Heart left ventricle (tissue), 16 donors: ENCODE results near the gene SMYD1. TPM values are rescaled to one million over a fixed set of nuclear protein-coding genes. Genes with fewer than 3 reads are reported as not detected.
A peak's percentile ranks its signal among the peaks of the same experiment; 100 is the strongest.

ENCODE experiments used
- ATAC-seq, 4 donors: fragments of 200-7000 bp; cut with Tn5 transposase; one replicate each; pipeline ENCODE4 v1.9.1; 2020 to 2022; ENCODE audit warnings: moderate library complexity in 4 of 4, mild to moderate bottlenecking in 3 of 4, moderate number of reproducible peaks in 1 of 4
- DNase-seq, 5 donors: peaks; one replicate each; pipeline ENCODE4 v3.0.0-alpha.2; 2020
- H3K27ac ChIP-seq, 12 donors: fragments of 200-600 bp; sonication (generic) in 4 of 12; one replicate each; pipeline versions ENCODE4 v1.5.0 to v1.8.0; 2016 to 2022; ENCODE audit warnings: mild to moderate bottlenecking in 2 of 12
- H3K27me3 ChIP-seq, 9 donors: fragments of 200-600 bp; sonication (generic) in 2 of 9; one replicate each; pipeline versions ENCODE4 v1.5.1 to v1.8.0; 2016 to 2022; ENCODE audit warnings: mild to moderate bottlenecking in 3 of 9
- H3K36me3 ChIP-seq, 9 donors: fragments of 200-600 bp; sonication (generic) in 2 of 9; one replicate each; pipeline versions ENCODE4 v1.5.0 to v1.8.0; 2018 to 2022; ENCODE audit warnings: mild to moderate bottlenecking in 2 of 9
- H3K4me1 ChIP-seq, 12 donors: fragments of 200-600 bp; sonication (generic) in 4 of 12; one replicate each; pipeline versions ENCODE4 v1.5.0 to v1.8.0; 2016 to 2022; ENCODE audit warnings: mild to moderate bottlenecking in 3 of 12
- H3K4me3 ChIP-seq, 12 donors: fragments of 200-600 bp; sonication (generic) in 4 of 12; one replicate each; pipeline versions ENCODE4 v1.5.0 to v1.8.0; 2017 to 2022; ENCODE audit warnings: mild to moderate bottlenecking in 9 of 12, moderate library complexity in 4 of 12
- H3K9me3 ChIP-seq, 12 donors: fragments of 200-600 bp; sonication (generic) in 4 of 12; one replicate each; pipeline versions ENCODE4 v1.5.0 to v1.8.0; 2016 to 2022; ENCODE audit warnings: mild to moderate bottlenecking in 1 of 12
- CTCF ChIP-seq, 12 donors: fragments of 200-600 bp; sonication (generic) in 4 of 12; IDR thresholded peaks; one replicate each; pipeline versions ENCODE4 v1.5.0 to v1.8.0; 2018 to 2022; ENCODE audit warnings: antibody characterized with exemption in 12 of 12, mild to moderate bottlenecking in 5 of 12
- POLR2A ChIP-seq, 2 donors: fragments of 450-650 bp; IDR thresholded peaks; one replicate each; pipeline ENCODE4 v1.6.1; 2017; ENCODE audit warnings: antibody characterized with exemption in 2 of 2, mild to moderate bottlenecking in 2 of 2, moderate library complexity in 2 of 2
- WGBS, 4 donors: extraction: QIAGEN DNeasy Blood & Tissue Kit in 2 of 4; methylation state at CpG; one replicate each; pipeline versions ENCODE4 v1.1.5 to v1.1.7; 2013 to 2018; 5-methylcytosine and 5-hydroxymethylcytosine counted together
- intact Hi-C, 10 donors: fragments of 100-400 bp; cut with DNase I; formaldehyde crosslinking; loops; one replicate each; pipeline versions ENCODE4 v1.11.1 to v1.14.2; 2022
- polyA plus RNA-seq, 2 donors: library from polyadenylated mRNA; stranded (reverse); fragments of 200-250 nt; gene quantifications; one replicate each; pipeline ENCODE4 v1.2.3, GENCODE V29; 2013
- total RNA-seq, 9 donors: library from RNA; depleted of rRNA in 2 of 9; stranded (reverse); fragments of >200 nt in 2 of 9; fragmentation: NEBNext Ultra II Directional in 3 of 9; extraction: Animal tissue kit (Norgen Biotek cat#: 25700) in 3 of 9; gene quantifications; one replicate each; pipeline versions ENCODE4 v1.1.0 to v1.2.4, GENCODE V29; 2016 to 2023
- donor health status: ischemic (EF 13 %, LVEDD 7.1; RV severe dilation, severe dysfunction).
- donor health status: healthy with polysubstance abuse.
- donor health status: DM: no; HTN: yes; CAD: no.
- donor health status: DM: no; HTN: no; CAD: no.
- donor health status: ischemic (EF 25% LVEDD 6.9; RV normal size, moderate dysfunction).
- donor health status: ischemic (EF 25% LVEDD 5.7; RV mildly dilated, moderate dysfunction).
- donor health status: healthy.
- donor health status: DM: yes; HTN: yes; CAD: no.
- donor health status: ischemic (EF 35%, LVEDD 5.7; RV mildly dilated, moderate dysfunction).
- donor health status: nonischemic (EF 11% LVEDD 7.7; RV severe dilation, severe dysfunction).
- donor health status: DM: yes; HTN: yes; CAD: no.
- donor health status: PGD.
- donor health status: ischemic (EF 29% LVEDD 5.4; RV normal size, mild dysfunction).
- donor health status: nonischemic (EF 23%, LVEDD 6.1; RV moderate dilation, normal function).

The SMYD1 gene
- total and polyA plus RNA-seq, 11 donors = 132 to 658 (median 346) TPM

- ATAC-seq (peak in 2 of 4 donors; percentile 49 to 54), DNase-seq (peak in 1 of 5 donors; percentile 43)
- Histone ChIP-seq H3K27ac (peak overlapping the region in 10 of 12 donors; percentile 21 to 81 (median 54)), H3K36me3 (no peaks in the 10 kb centered on the region), H3K9me3 (peaks cover 0 to 7% (median 0%) of the 10 kb centered on the region in 12 donors), H3K27me3 (no peaks in the 10 kb centered on the region), H3K4me3 (no peak overlapping the region), H3K4me1 (peaks cover 0 to 39% (median 6%) of the 10 kb centered on the region in 12 donors)
- intact Hi-C loops = no loop called here
- TF ChIP-seq CTCF (IDR thresholded peaks at IDR 0.05) (no peak), POLR2A (IDR thresholded peaks at IDR 0.05) (no peak)
Observed at GRCh38 chr2:88074150-88074549, 6.5 kb downstream of the SMYD1 start.

GRCh38 chr2:88074854-88075292, 7.2 kb downstream of the SMYD1 start:
- no peak for DNase-seq
- ATAC-seq = no peak
- 40 to 52% (median 51%) methylated on average over 4 of the region's 4 CpGs for WGBS, 4 donors
- TF ChIP-seq POLR2A (IDR thresholded peaks at IDR 0.05) (no peak), CTCF (IDR thresholded peaks at IDR 0.05) (no peak)
- H3K36me3 ChIP-seq = no peaks in the 10 kb centered on the region
- intact Hi-C loops = no loop called here
- H3K4me1 ChIP-seq = peaks cover 0 to 42% (median 6%) of the 10 kb centered on the region in 12 donors
- no peak overlapping the region for H3K4me3 ChIP-seq
- H3K27me3 ChIP-seq = no peaks in the 10 kb centered on the region
- H3K9me3 ChIP-seq = peaks cover 0 to 7% (median 0%) of the 10 kb centered on the region in 12 donors
- peak overlapping the region in 10 of 12 donors; percentile 21 to 81 (median 58) for H3K27ac ChIP-seq

GRCh38 chr2:88077080-88077479, 9.5 kb downstream of the SMYD1 start:
- H3K9me3 ChIP-seq = peaks cover 0 to 7% (median 0%) of the 10 kb centered on the region in 12 donors
- peak in 4 of 5 donors; percentile 58 to 71 (median 64) for DNase-seq
- peak overlapping the region in 10 of 12 donors; percentile 37 to 81 (median 68) for H3K27ac ChIP-seq
- peak; percentile 80 to 91 (median 88) for ATAC-seq
- WGBS, 4 donors = 30 to 57% (median 48%) methylated on average over 8 of the region's 8 CpGs
- no peaks in the 10 kb centered on the region for H3K27me3 ChIP-seq
- no peaks in the 10 kb centered on the region for H3K36me3 ChIP-seq
- H3K4me3 ChIP-seq = no peak overlapping the region
- intact Hi-C loops = no loop called here
- H3K4me1 ChIP-seq = peaks cover 0 to 52% (median 13%) of the 10 kb centered on the region in 12 donors
- no peak for TF ChIP-seq POLR2A (IDR thresholded peaks at IDR 0.05)
- TF ChIP-seq CTCF (IDR thresholded peaks at IDR 0.05) = no peak

GRCh38 chr2:88078643-88079172, 11.1 kb downstream of the SMYD1 start:
- intact Hi-C loops = no loop called here
- no peaks in the 10 kb centered on the region for H3K27me3 ChIP-seq
- 18 to 44% (median 34%) methylated on average over 3 of the region's 3 CpGs for WGBS, 4 donors
- H3K4me1 ChIP-seq = peaks cover 0 to 57% (median 15%) of the 10 kb centered on the region in 12 donors
- no peaks in the 10 kb centered on the region for H3K36me3 ChIP-seq
- H3K9me3 ChIP-seq = peaks cover 0 to 7% (median 0%) of the 10 kb centered on the region in 12 donors
- H3K27ac ChIP-seq = peak overlapping the region in 5 of 12 donors; percentile 21 to 81 (median 71)
- DNase-seq (no peak), ATAC-seq (no peak)
- H3K4me3 ChIP-seq = no peak overlapping the region
- no peak for TF ChIP-seq POLR2A (IDR thresholded peaks at IDR 0.05)
- TF ChIP-seq CTCF (IDR thresholded peaks at IDR 0.05) = no peak
